GM04503 (cell line): ENCODE data around the gene FGFR4.

Experiments used
- DNase-seq: peaks from one replicate; pipeline ENCODE4 v3.0.0-alpha.2; 2012; ENCODE audit warnings: low read depth

FGFR4 gene

DNA sequence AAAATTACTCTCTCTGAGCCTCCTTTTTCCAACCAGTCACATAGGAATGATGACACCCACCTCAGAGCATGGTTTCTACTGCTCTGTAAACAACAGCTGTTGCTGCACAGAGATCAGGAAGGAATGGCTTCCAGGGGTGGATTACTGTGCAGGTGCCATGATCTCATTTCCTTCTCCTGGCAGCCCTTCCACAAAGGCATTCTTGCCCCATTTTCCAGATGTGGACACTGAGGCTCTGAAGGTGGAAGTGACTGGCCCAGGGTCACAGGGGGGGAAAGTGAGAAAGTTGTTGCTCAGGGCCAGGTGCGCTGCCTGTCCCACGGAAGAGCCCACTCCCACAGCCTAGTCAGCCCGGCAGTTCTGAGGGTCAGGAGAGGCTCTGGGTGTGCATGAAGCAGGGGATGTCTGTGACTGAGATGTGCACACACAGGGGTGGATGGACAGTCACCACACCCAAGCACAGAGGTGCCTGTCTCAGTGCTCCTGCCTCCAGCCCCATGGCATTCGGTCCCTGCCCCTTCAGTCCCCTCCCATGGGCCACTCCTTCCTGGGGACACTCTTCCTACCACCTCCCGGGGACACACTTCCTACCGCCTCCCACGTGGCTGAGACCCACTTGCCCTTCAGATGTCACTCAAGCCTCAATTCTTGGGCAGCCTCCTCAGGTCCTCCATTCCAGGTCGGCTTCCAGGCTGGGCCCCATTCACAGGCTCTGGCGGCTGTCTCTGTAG, 17.0 kb downstream of the FGFR4 start:
- DNase-seq: no peak

DNA sequence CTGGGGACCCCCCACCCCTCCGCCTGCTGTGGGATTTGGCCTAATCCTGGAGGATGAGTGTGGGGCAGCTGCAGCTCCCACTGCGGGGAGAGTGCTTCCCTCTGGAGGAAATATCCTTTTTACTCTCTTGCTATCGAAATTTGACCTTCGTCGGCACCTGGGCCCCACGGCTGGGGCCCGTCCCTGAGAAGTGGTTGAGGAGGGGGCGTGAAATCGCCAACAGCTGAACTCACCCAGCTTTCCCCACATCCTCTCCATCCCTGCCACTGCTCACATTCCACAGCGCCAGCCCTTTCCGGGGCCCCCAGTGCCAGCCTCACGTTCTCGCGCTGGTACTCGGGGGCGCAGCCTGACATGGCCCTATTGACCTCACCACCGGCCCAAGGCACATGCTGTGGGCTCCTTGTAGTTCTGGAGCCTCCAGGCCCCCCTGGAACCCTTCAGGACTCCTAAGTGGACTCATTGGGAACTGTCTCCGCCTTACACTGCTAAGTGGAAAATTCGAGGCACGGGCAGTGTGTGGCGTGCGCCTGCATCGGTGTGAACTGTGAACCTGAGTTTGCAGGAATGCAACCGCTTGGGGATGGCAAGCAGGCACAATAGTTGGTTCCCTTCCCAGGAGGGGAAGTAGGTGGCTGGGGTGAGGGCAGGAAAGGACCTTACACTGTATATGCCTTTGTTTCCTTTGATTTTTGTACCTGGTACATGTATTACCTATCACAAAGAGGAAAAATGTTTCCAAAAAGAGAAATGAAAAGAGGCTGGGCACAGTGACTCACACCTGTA, 19.2 kb downstream of the FGFR4 start:
- DNase-seq: no peak

DNA sequence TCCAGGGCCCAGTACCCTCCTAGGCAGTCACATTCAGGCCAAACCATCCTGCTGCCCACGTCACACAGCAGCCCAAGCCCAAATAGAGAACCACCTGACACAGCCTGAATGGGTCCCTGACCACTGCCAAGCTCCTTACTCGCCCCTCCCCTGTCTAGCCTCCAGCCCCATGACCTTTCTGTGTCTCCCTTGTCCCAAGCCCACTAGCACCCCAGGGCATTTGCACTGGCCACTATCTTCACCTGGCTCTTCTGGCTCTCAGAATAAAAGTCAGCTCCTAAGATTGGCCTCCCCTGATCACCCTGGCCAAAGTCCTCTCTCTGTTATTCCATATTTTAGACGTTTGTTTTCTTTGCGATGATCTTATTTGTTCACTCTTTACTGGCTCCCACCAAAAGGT, 20.4 kb downstream of the FGFR4 start:
- no peak for DNase-seq

DNA sequence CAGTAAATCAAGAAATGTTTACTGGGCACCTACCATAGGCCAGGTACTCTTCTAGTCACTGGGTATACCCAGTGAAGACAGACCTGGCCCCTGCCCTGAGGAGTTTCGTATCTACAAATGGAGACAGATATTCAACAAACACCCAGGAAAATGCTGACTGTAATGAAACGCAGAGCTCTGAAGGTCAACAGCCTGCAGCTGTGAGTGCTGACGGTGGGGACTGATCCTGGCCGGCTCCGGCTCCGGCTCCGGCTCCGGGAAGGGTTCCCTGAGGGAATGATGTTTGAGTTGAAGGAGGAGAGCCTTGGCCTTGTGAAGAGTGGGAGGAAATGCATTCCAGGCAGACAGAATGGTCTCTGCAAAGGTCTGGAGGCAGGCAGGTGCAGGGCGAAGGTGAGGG, 23.1 kb downstream of the FGFR4 start:
- no peak for DNase-seq

DNA sequence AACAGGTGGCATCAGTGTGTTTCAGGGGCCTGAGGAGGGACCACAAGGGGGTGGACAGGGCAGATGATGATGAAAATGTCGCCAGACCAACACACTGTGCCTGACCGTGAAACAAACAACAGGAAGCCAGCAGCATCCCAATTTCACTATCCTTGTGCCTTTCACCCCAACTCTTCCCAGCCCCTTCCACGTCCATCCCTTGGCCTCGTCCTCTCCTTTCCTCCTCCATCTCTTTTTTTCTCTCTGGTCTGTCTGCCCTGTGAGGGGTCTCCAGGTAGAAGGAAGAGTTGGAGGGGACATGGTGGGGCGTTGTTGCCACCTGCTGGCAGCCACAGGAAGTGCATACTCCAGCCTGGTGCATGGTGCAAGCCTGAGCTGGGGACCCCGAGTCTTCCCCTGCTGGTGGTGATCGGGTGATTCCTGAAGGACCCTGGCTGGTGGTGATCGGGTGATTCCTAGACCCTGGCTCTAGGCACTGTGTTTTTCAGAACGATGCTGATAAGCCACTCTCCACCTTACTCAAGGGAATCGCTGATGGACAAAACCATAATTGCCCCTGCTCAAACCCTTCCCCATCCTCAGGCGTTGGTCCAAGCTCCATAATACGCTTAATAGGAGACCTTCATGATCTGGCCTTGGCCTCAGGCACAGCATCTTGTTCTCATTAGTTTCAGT, 25.1 kb downstream of the FGFR4 start:
- no peak for DNase-seq

DNA sequence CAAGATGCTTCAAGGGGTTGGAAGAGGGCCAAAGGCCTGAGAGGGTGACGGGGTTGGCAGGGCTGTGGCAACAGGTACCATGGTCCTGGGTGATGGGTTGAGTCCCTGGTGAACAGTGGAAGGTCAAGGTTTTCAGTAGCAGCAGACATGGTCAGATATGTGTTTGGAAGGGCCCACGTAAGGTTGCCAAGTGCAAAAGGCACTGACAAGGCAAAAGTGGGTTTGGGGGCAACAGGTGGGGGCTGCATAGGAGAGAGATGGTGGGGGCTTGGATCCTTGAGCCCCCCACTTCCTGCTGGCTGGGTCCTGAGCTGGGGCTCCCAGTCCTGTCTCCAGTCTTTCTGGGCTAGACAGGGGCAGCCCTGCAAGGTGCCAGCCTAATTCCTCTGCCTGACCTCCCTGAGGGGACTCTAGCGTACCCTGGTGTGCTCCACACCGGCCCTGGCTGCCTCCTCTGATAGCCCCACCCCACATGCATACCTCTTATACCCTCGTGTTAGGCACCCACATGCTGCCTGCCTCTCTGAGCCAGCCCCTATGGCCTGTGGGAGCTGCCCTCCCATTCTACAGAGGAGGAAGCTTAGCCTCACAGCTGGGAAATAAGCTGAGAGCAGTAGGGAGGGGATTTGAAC, 26.0 kb downstream of the FGFR4 start:
- DNase-seq: no peak

DNA sequence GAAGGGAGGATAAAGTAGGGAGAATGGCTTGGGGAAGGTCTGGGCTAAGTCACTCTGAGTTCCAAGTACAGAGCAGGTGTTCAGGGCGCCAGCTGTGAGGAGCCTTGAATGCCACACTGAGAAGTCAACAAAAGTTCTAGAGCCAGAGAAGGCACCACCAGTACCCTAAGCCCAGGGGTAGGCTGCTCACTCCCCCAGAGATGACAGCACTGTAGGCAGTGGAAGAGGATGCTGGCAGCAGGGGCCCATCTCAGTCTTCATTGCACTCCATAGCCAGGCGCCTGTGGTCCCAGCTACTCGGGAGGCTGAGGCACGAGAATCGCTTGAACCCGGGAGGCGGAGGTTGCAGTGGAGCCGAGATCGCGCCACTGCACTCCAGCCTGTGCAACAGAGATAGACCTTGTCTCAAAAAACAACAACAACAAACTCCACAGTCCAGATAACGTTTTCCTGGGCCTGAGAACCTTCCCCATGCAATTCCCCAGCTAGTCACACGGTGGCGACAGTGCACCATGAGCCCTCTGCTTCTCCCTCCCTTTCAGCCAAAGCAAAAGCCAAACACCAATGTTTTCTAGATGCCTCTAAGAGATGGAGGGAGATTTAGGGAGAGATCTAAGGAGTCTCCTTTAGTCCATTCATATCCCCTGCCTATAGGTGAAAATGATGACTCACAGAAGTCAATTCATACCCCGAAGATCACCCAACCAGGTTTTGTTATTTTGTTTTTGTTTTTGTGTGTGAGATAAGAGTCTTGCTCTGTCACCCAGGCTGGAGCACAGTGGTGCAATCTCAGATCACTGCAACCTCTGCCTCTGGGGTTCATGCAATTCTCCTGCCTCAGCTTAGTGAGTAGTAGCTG, 27.1 kb downstream of the FGFR4 start:
- no peak for DNase-seq

DNA sequence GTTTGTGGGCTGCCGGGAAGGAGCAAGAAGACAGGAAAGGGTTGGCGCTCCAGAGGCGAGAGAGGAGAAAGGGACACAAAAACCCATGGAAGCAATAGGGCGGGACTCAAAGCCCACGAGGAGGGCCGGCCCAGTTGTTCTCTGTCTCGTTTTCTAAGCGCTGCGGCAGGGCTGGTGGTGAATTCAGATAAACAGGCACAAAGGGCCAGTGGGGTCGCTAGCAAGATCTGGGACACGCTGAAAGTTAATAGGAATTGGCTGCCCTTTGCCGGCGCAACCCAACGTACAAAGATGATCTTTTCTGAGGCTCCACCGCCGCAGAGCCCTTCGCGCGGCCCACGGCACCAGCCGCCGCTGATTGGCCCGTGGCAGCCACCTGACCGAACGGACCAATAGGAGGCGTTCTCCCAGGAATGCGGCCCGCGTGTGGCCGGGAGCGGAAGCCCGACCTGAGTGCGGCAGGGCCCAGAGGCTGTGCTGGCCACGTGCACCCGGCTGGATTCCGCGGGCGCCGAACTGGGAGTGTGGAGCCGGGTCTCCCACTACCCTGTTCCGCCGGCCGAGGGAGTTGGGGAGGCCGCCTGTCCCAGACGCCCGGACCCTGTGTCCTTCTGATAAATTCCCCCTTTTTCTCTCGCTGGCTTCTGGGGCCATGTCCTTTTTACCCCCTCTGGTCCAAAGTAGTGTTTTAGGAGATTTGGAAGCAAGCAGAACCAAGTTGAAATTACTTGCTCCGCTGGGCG, 30.1 kb downstream of the FGFR4 start:
- no peak for DNase-seq

DNA sequence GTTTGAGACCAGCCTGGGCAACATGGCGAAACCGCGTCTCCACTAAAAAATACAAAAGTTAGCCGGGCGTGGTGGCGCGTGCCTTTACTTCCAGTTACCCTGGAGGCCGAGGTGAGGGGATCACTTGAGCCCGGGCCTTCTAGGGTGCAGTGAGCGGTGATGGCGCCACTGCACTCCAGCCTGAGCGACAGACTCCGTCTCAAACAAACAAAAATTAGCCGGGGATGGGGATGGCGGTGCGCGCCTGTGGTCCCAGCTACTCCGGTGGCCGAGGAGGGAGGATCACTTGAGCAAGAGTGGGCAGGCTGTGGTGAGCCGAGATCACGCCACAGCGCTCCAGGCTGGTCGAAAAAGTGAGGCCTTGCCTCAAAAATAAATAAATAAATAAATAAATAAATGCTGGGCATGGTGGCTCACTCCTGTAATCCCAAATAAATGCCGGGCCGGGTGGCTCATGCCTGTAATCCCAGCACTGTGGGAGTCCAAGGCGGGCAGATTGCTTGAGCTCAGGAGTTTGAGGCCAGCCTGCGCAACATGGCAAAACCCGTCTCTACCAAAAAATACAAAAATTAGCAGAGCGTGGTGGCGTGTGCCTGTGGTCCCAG, 30.8 kb downstream of the FGFR4 start:
- DNase-seq: no peak

DNA sequence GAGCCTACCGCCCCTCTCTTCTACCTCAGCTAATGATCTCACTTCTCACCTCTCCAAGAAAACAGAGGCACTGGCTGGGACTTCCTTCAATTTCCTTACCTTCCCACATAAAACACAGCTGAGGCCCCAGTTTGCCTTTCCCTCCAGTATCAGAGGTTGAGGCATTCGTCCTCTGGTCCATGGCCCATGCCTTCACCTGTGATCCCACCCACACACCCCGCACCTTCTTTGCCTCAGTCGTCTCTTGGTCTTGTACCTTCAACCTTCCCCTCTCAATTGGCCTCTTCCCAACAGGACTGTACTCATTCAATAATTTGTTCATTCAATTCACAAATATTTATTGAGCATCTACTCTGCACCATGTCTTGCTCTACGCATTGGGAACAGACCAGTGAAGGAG, 35.9 kb downstream of the FGFR4 start:
- DNase-seq: no peak

DNA sequence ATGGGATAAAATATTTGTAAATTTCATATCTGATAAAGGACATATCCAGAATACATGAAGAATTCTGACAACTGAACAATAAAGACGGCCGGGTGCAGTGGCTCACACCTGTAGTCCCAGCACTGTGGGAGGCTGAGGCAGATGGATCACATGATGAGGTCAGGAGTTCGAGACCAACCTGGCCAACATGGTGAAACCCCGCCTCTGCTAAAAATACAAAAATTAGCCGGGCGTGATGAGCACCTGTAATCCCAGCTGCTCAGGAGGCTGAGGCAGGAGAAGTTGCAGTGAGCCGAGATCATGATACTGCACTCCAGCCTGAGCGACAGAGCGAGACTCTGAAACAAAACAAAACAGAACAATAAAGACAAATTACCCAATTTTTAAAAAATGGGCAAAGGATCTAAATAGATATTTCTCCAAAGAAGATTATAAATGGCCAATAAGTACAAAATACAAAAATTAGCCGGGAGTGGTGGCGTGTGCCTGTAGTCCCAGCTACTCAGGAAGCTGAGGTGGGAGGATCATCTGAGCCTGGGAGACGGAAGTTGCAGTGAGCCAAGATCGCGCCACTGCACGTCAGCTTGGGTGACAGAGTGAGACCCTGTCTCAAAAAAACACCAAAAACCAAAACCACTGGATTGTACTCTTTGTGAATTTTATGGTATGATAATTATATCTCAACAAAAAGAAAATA, 37.2 kb downstream of the FGFR4 start:
- no peak for DNase-seq

DNA sequence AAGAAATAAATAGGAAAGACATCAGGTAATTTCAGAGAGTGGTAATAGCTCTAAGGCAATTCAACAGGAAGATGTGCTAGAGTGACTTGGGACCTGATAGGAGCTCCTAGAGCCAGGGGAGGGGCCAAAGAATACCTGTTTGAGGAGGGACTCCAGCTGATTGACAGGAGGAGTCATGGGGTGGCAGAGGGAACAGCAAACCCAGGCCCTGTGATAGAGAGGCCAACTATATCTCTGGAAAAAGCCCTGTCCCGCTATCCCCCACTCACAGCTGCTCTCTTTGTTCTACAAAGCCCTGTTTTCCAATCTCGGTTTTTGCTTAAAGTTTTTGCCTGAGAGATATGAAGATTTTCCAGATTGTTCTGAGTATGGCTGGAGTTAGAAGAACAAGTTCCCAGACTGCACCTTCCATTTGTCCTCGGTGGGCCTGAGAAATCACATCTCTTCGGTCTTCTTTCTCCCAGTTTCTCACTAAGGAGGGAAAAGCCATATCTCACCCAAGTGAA, 37.8 kb downstream of the FGFR4 start:
- no peak for DNase-seq

DNA sequence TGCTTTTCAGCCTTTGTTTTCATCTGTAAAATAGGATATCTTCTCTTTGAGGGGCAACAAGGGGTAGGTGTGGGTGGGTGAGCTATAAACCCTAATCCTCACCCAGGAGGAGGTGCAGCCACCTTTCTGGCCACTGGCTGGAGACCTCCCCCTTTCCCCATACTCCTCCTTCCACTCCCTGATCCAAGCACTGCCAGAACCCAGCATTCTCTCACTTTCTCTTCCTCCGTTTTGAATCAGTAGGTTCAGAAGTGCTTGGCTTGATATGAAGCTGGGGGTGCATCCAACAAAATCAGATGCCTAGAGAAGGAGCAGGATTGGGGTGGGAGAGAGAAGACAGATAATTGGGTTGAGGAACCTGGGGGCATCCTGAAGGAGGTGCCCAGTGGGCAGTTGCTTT, 40.1 kb downstream of the FGFR4 start:
- no peak for DNase-seq

DNA sequence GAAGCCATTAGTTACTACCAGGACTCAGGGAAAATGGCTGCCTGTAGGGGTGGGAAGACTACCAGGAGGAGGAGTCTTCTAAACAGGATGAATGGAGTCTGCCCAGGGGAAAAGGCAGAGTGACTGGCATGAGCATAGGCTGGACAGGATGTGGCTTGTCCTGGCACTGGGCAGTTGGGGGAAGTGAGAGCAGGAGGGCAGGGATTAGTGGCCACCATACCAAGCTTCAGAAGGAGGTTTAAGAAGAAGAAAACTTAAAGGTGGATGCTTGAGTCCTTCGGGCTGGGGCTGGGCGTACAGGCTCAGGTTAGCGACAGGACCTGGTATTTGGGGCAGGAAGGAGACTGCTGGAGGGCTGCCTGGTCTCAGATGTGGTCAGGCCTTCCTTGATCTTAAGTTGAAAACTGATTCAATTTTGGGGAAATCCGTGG, 41.9 kb downstream of the FGFR4 start:
- no peak for DNase-seq

DNA sequence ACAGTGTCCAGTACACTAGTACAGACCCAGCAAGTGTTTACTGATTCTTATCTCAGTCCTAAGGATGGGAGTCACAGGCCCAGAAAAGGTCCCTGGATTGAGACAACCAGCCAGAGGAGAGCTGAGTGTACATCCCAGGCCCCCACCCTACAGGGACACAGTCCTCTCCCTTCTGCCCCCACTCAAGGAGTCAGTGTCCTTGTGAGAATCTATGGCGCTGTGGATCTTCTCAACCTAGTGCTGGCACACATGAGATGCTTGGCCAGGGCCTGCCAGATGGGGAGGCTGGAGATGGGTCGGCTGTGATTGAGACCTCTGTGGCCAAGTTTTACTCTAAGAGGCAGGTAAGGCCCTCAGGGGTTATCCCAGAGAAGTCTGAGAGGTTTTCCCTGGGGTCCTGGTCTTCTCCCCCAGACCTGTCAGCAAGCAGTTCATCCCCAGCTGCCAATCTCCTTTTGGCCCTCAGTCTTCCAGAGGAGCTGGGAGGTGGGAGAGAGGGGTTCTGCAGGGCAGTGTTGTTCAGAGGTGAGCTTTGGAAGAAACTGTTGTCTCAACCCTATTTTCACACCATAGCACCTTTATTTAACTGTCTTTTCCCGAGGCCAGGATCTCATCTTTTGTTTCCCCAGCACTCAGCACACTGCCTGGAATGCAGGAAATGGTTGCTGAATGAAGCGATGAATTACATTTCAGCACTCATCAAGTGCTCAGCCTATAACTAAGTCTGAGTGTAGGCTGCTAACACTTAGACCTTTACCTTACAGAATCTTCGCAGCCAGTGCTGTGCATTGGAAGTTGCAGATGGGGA, 43.7 kb downstream of the FGFR4 start:
- no peak for DNase-seq

DNA sequence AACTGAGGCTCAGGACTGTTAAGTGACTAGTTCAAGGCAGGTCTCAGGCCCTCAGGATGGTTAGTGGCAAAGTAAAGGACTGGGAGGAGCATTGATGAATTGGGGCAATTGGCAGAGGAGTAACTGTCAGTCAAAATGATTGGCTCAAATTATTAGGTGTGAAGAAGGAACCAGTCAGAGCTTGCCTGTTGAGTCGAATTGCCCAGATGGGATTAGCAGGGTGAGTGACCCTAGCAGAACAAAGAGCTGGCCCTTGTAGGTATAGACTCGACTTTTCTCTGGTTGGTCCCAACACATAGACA, 44.3 kb downstream of the FGFR4 start:
- DNase-seq: no peak

DNA sequence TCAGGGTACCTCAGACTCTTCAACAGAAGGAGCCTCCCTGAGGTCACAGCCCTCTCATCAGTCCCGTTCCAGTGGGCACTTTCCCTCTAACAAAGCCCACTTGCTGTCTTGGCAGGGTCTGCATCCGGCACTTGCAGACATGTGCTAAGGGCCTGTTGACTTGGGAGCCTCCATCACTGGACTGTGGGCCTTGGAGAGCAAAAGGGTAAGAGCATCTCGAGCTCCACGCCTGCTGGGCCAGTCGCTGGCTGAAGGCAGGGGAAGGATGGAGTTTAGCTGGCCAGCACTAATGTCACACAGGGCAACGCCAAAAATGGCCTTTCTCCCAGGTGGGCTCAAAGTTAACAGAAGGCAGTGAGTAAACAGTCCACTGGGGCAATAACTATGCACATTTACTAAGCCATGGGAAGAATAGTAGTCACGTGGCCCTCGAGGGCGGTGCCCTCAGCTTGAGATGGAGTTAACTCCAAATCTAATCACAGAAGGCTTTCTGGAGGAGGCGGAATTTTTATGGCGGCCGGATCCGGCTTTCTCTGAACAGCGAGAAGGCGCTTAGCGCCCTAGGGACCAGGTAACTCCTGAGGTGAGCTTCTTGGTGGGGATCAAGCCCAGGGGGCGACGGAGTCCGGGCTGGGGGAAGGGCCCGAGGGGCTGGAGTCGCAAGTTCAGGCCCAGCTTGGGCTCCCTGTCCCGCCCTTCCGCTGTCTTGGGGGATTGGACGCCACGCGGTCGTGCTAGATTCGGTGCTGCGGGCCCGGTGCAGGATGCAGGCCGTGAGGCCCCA, 44.8 kb downstream of the FGFR4 start:
- no peak for DNase-seq
